ENCODE data around the gene ELOB.

DNA sequence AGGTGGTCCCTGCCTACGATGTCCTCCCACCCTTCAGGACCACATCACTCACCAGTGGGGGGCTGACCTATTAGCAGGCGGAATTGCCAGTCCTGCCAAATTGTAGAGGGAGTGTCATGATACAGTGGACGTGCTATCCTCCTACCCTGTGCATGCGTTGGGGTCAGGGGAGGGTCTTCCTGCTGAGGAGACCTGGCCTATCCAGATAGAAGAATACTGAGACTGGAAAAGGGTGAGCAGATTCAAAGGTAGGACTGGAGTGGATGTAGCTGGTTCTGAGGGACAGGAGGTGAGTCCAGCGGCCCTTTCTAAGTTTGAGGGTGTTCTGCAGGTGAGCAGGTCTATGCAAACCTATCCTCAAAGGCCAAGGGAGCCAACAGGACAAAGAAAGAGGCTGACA is 29.2 kb upstream of the ELOB start:
- TF ChIP-seq, protein P1, sequence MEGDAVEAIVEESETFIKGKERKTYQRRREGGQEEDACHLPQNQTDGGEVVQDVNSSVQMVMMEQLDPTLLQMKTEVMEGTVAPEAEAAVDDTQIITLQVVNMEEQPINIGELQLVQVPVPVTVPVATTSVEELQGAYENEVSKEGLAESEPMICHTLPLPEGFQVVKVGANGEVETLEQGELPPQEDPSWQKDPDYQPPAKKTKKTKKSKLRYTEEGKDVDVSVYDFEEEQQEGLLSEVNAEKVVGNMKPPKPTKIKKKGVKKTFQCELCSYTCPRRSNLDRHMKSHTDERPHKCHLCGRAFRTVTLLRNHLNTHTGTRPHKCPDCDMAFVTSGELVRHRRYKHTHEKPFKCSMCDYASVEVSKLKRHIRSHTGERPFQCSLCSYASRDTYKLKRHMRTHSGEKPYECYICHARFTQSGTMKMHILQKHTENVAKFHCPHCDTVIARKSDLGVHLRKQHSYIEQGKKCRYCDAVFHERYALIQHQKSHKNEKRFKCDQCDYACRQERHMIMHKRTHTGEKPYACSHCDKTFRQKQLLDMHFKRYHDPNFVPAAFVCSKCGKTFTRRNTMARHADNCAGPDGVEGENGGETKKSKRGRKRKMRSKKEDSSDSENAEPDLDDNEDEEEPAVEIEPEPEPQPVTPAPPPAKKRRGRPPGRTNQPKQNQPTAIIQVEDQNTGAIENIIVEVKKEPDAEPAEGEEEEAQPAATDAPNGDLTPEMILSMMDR (IDR thresholded peaks at IDR 0.05; ENCODE audit: low read depth, low read length) = no peak
- no peak for TF ChIP-seq POLR2A (IDR thresholded peaks at IDR 0.05; ENCODE audit: extremely low read depth, insufficient read length)
- TF ChIP-seq MYC (IDR thresholded peaks at IDR 0.05; ENCODE audit: low read depth, low read length) = no peak
- TF ChIP-seq, protein P2, sequence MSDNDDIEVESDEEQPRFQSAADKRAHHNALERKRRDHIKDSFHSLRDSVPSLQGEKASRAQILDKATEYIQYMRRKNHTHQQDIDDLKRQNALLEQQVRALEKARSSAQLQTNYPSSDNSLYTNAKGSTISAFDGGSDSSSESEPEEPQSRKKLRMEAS (IDR thresholded peaks at IDR 0.05; ENCODE audit: low read depth, low read length) = no peak

All from NB4 (cell line).